Subcutaneous preadipocyte (primary cell): ENCODE data around the gene PANX3. TPM values are rescaled to one million over a fixed set of nuclear protein-coding genes. Genes with fewer than 3 reads are reported as not detected.

Source experiments
- small RNA-seq: library from RNA; depleted of rRNA; stranded (forward); fragments of <200 nt; gene quantifications from one replicate; pipeline ENCODE3, GENCODE V24; 2012
- total RNA-seq: library from RNA; depleted of rRNA; stranded (reverse); fragments of >200 nt; gene quantifications from 2 replicates; pipeline ENCODE4 v1.2.3, GENCODE V29; 2012

PANX3 gene
- not detected in 2 replicates for total RNA-seq

GRCh38 chr11:124611064-124611463 is at the start of gene PANX3:
TSS of gene PANX3 (plus strand) at chr11:124611428. CDS start at chr11:124611557, 129 bp downstream.

DNA sequence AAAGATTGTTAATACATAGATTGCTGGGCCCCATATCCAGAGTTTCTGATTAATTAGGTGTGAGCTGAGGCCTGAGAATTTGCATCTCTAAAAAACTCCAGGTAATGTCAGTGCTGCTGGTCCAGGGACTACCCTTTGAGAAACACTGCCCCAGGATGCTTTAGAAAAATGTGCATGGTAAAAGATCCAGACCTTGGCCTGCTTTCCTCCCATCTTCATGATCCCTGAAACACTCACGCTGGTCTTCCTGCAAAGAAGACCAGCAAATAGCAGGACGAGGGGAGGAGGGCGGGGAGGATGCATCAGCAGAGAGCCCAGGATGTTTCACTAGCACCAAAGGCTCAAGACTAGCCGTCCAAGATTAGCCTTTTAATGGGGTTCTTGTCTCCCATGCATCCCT is 41.5 kb upstream of the PANX3 start, which contains the start of gene OR8A1:
TSS of gene OR8A1 (plus strand) at position 301 of the 400 bp plus-strand sequence. CDS start 123 bp downstream, outside the sequence.

DNA sequence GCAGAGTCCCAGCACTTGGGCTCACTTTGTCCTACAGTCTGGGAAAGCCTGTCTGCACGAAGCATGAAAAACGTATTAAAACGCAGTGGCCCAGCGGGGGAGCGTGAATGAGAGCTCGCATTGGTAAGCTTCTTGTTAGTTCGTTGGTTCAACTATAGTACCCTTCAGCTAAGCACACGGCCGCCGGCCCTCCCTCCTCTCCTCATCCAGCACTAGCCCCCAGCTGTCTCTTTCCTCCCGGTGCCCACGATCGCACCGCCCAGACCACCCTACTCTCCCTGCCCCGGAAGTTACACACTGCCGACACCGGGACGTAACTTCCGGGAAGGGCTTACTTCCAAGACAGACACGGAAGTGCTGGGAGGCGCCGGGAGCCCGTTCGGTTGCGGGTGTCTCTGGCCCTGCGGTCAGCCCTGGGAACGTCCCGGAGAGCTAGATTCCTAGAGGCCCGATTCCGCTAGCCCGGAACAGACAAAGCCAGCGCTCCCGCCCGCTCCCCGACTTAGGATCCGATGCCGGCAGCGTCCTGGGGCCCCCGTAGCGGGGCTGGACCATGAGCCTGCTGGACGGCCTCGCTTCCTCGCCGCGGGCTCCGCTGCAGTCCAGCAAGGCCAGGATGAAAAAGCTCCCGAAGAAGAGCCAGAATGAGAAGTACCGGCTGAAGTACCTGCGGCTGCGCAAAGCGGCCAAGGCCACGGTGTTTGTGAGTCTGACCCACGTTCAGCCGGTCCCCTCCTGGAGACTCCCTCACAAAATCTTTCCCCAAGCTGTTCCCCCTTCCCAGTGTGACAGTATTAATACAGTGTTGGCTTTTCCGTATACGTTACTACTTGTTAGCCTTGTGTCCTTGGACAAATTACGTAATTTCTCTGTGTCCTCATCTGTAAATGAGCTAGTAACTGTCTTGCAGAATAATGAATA is 11.6 kb downstream of the PANX3 start, which contains the start of gene TBRG1:
TSS of gene TBRG1 (plus strand) at position 334 of the 921 bp plus-strand sequence. CDS start at position 554, 220 bp downstream.

Small RNA genes within 50 kb of the gene (small RNA-seq; reads per million reads assigned to genes)
- not detected for gene RNA5SP352

Other genes starting within 250 kb of the PANX3 start
- gene OR8B2, start 226.9 kb upstream of the PANX3 start, total RNA-seq = not detected in 2 replicates
- not detected in 2 replicates for gene OR8B3, start 212.4 kb upstream of the PANX3 start, total RNA-seq
- not detected in 2 replicates for gene OR8B4, start 186.6 kb upstream of the PANX3 start, total RNA-seq
- gene OR8B8, start 165.7 kb upstream of the PANX3 start, total RNA-seq = not detected in 2 replicates
- gene OR8B12, start 67.8 kb upstream of the PANX3 start, total RNA-seq = not detected in 2 replicates
- gene OR8A1, start 41.4 kb upstream of the PANX3 start, total RNA-seq = not detected in 2 replicates
- gene TBRG1, start 11.4 kb downstream of the PANX3 start, total RNA-seq = 17.6 and 22.7 TPM in 2 replicates
- 7.4 and 10.7 TPM in 2 replicates for gene SIAE, start 62.3 kb downstream of the PANX3 start, total RNA-seq
- gene SPA17, start 62.5 kb downstream of the PANX3 start, total RNA-seq = 12.1 and 12.9 TPM in 2 replicates
- gene NRGN, start 128.5 kb downstream of the PANX3 start, total RNA-seq = 1.4 TPM in 1 of 2 replicates, not detected in the other
- not detected in 2 replicates for gene VSIG2, start 140.8 kb downstream of the PANX3 start, total RNA-seq
- under 0.01 and 0.39 TPM in 2 replicates for gene ESAM, start 150.9 kb downstream of the PANX3 start, total RNA-seq
- 6.6 and 11.1 TPM in 2 replicates for gene MSANTD2, start 189.0 kb downstream of the PANX3 start, total RNA-seq